ENCODE results near the gene SPOUT1.
A peak's percentile ranks its signal among the peaks of the same experiment; 100 is the strongest.

Gene SPOUT1

DNA sequence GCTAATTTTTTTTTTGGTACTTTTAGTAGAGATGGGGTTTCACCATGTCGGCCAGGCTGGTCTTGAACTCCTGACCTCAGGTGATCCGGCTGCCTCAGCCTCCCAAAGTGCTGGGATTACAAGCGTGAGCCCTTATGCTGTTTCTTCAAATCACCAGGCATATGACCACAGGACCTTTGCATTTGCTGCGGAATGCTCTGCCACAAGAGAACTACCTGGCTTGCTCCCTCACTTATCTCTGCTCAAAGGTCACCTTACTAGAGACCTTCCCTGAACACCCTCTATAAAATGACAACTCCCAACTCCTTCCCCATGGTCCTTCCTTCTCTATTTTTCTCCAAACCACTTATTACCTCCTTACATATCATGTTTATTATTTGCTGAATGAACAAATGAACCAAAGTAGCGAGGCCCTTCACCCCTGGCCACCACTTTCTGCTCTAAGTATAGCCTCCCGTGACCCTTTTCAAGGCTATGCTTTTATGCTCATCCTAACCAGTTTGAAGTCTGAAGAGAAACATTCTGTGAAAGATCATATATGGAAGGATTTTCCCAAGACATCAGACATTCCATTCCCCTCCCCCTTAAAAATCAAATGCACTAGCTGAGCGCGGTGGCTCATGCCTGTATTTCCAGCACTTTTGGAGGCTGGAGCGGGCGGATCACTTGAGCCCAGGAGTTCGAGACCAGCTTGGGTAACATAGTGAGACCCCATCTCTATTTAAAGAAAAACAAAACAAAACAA is 59.1 kb downstream of the SPOUT1 start:
- Histone ChIP-seq H3K36me3 (ENCODE audit: insufficient read depth, low read length) (no peaks in the 10 kb centered on the region), H3K27ac (ENCODE audit: low read depth, low read length) (no peak overlapping the region), H3K27me3 (ENCODE audit: insufficient read depth, low read length) (no peaks in the 10 kb centered on the region), H3K4me1 (ENCODE audit: insufficient read depth, low read length) (peaks cover under 1% of the 10 kb centered on the region; the same call in 1 of the 2 replicates), H3K9me3 (ENCODE audit: insufficient read depth, low read depth, low read length) (no peaks in the 10 kb centered on the region), H3K4me3 (ENCODE audit: low read length) (peak overlapping the region; percentile 81), H3K9ac (ENCODE audit: low read depth, low read length) (peak overlapping the region; percentile 79; the same call in 1 of the 2 replicates)
- 91% methylated on average over 11 of the region's 11 CpGs for WGBS
